ENCODE data around the gene PATE4.

The PATE4 gene

DNA sequence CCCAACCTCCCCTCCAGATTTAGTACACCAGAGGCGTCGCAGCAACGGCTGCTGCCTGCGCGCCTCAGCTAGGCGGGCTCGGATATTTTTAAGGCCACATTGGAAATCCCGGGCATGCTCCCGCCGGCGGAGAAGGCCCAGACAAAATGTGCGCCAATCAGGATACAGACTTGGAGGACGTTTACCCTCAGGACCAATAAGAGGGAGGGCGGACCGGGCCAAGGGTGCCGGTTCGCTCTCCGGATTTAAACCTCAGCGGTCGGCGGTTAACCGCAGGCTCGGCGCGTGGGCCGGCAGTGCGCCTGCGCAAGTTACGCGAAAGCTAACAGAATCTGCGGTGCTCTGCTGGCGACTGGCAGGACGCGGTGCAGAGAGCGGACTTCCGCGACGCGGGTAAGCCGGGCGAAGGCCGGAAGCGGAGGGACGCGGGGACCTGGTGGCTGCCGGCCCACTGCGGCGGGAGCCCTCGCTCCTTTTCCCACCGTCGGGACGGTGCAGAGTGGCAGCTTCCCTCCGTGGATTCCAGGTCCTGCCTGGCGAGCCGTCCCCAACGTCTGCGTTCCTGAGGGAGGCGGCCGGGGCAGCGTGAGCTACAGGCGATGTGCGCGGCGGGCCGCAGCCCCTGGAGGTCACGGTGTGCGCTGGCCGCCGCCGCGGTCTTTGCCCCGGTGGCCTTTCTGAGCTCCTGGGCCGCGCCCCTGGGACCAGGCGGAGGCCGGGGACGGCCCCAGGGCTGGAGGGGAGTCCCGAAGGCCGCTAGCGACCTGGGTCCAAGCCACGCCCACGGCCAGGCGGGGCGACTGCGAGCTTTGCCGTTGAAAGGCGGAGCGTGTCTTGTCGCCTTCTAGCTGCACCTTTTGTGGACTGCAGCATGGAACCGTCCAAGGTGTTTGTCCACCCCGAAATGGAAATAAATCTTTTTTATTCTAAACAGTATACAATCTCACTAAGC, 54.5 kb downstream of the PATE4 start, which contains the start of gene HYLS1:
TSS of gene HYLS1 (plus strand) at position 296 of the 952 bp plus-strand sequence. CDS start 11,701 bp downstream, outside the sequence.
- in situ Hi-C loops (cut with MboI; ENCODE audit: low sequenced_read_pairs) = no loop called here
